ENCODE data around the gene RBM47.

GRCh38 chr4:40388239-40388638 lies 241.4 kb downstream of the RBM47 start:
- TF ChIP-seq CTCF (IDR thresholded peaks at IDR 0.05) = no peak
- no peak for TF ChIP-seq POLR2AphosphoS5 (IDR thresholded peaks at IDR 0.05; ENCODE audit: insufficient read depth in 1 of 2, low read depth in 1 of 2)

All from vagina (tissue), 2 donors.